ENCODE data around the gene HTR3B. TPM values are rescaled to one million over a fixed set of nuclear protein-coding genes. Genes with fewer than 3 reads are reported as not detected.

HTR3B gene
- total RNA-seq, 1 experiment from 2014 or later, result not detected

DNA sequence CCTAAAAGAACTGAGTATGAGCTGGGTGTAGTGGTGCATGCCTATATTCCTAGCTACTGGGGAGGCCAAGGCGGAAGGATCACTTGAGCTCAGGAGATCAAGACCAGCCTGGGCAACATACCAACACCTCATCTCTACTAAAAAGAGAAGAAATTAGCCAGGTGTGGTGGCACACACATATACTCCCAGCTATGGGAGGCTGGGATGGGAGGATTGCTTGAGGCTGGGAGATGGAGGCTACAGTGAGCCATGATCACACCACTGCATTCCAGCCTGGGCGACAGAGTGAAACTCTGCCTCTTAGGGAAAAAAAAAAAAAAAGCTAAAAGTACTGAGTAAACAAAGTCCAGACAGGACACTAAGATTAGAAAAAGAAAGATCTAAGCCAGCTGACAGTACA lies 3.5 kb upstream of the HTR3B start:
- no peak overlapping the region for H3K4me3 Mint-ChIP-seq
- Histone ChIP-seq H4K5ac (ENCODE audit: insufficient read length, low read depth, low read length) (no peak overlapping the region), H2AK5ac (ENCODE audit: insufficient read length, low read length) (no peak overlapping the region), H3K4ac (ENCODE audit: low read depth, low read length) (no peak overlapping the region), H3K9ac (ENCODE audit: extremely low read depth, insufficient read length, low read length) (no peak overlapping the region), H2BK120ac (ENCODE audit: low read depth, low read length, poor library complexity, severe bottlenecking) (no peak overlapping the region), H4K91ac (ENCODE audit: insufficient read length, low read depth, low read length) (no peak overlapping the region), H3K23me2 (ENCODE audit: insufficient read length, low read depth, low read length, poor library complexity, severe bottlenecking) (no peaks in the 10 kb centered on the region), H3K9me3 (ENCODE audit: control insufficient read depth, low read depth, low read length) (no peaks in the 10 kb centered on the region), H4K8ac (replicated peaks; ENCODE audit: insufficient read length, low read depth, low read length) (no peak overlapping the region), H3K14ac (ENCODE audit: insufficient read depth, low read length) (no peak overlapping the region), H2BK12ac (ENCODE audit: insufficient read length, low read depth, low read length) (no peak overlapping the region), H2BK15ac (ENCODE audit: low read depth, low read length) (no peak overlapping the region), H3K4me2 (ENCODE audit: insufficient read depth, insufficient read length, low read length) (no peak overlapping the region), H2BK20ac (ENCODE audit: low read depth, low read length, poor library complexity, severe bottlenecking) (no peak overlapping the region), H3K18ac (ENCODE audit: insufficient read length, low read depth, low read length) (no peak overlapping the region), H2BK5ac (ENCODE audit: insufficient read length, low read length) (no peak overlapping the region), H3K56ac (ENCODE audit: insufficient read length, low read depth, low read length) (no peak overlapping the region), H3K23ac (ENCODE audit: insufficient read length, low read depth, low read length) (no peak overlapping the region), H3K27ac (ENCODE audit: insufficient read length, low read depth, low read length) (no peak overlapping the region), H3K79me1 (ENCODE audit: insufficient read depth, low read depth, low read length, poor library complexity, severe bottlenecking) (no peaks in the 10 kb centered on the region), H4K20me1 (ENCODE audit: control insufficient read depth, insufficient read depth, insufficient read length) (no peaks in the 10 kb centered on the region), H2AFZ (ENCODE audit: low read length) (no peak overlapping the region), H3K27me3 (ENCODE audit: insufficient read depth, low read length) (no peaks in the 10 kb centered on the region), H3K4me1 (ENCODE audit: insufficient read depth, low read length) (peaks cover 3% of the 10 kb centered on the region; the same call in 1 of the 2 replicates), H3K79me2 (ENCODE audit: insufficient read depth, low read length) (no peaks in the 10 kb centered on the region), H3T11ph (ENCODE audit: low read length) (no peak overlapping the region)
- H3K9me3 Mint-ChIP-seq, result no peaks in the 10 kb centered on the region; a peak in 1 of 5 replicates
- TF ChIP-seq, protein P1, sequence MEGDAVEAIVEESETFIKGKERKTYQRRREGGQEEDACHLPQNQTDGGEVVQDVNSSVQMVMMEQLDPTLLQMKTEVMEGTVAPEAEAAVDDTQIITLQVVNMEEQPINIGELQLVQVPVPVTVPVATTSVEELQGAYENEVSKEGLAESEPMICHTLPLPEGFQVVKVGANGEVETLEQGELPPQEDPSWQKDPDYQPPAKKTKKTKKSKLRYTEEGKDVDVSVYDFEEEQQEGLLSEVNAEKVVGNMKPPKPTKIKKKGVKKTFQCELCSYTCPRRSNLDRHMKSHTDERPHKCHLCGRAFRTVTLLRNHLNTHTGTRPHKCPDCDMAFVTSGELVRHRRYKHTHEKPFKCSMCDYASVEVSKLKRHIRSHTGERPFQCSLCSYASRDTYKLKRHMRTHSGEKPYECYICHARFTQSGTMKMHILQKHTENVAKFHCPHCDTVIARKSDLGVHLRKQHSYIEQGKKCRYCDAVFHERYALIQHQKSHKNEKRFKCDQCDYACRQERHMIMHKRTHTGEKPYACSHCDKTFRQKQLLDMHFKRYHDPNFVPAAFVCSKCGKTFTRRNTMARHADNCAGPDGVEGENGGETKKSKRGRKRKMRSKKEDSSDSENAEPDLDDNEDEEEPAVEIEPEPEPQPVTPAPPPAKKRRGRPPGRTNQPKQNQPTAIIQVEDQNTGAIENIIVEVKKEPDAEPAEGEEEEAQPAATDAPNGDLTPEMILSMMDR (conservative IDR thresholded peaks at IDR 0.05), result no peak
- H3K27me3 Mint-ChIP-seq (ENCODE audit: low read depth), result no peaks in the 10 kb centered on the region
- no CpG with 5 or more reads among the region's 2 CpGs for WGBS (ENCODE audit: extremely low coverage, insufficient read length, low lambda C conversion rate)
- peaks cover 24 to 25% of the 10 kb centered on the region in 2 experiments for H3K4me1 Mint-ChIP-seq
- DNase-seq, result no peak
- H3K27ac Mint-ChIP-seq, result no peak overlapping the region
- no peaks in the 10 kb centered on the region for H3K36me3 Mint-ChIP-seq (ENCODE audit: insufficient read depth in 1 of 3, low read depth in 3 of 3)
